Tibial nerve (tissue), 4 donors: Measurements from ENCODE around the gene DLGAP1.

ENCODE experiments used
- CTCF ChIP-seq, 5 experiments: fragments of 200-600 bp in 3 of 5; fragments of 450-650 bp in 2 of 5; sonication (generic) in 3 of 5; IDR thresholded peaks; one replicate each; pipeline ENCODE4 v1.5.1; 2016 to 2019; ENCODE audit warnings: antibody characterized with exemption in 5 of 5, mild to moderate bottlenecking in 3 of 5, moderate library complexity in 2 of 5
- EP300 ChIP-seq, 2 donors: sonication (generic); formaldehyde crosslinking; IDR thresholded peaks; one replicate each; pipeline ENCODE4 v1.6.1; 2017; ENCODE audit warnings: antibody characterized with exemption in 2 of 2, mild to moderate bottlenecking in 1 of 2
- POLR2A ChIP-seq, 2 donors: fragments of 450-650 bp; IDR thresholded peaks; one replicate each; pipeline ENCODE4 v1.6.1; 2017; ENCODE audit warnings: antibody characterized with exemption in 2 of 2, mild to moderate bottlenecking in 2 of 2, moderate library complexity in 2 of 2

DNA sequence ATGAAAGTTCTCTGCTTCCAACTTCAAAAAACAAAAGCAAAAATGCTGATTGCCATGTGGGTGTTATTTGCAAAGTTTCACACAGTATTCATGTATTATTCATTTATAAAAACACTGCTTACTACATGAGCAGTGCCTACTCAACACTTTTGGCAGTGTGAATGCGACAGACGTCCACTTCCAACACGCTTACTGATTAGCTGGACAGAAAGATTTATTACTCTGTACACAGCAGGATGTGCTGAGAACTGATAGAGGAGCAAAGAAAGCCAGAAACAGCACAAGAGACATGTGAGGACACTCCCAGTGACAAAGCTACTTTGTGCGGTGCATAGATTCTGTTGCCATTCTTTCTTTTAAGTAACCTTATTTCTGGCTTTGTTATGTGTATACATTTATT, 258.8 kb downstream of the DLGAP1 start:
- no peak for TF ChIP-seq CTCF (IDR thresholded peaks at IDR 0.05)
- no peak for TF ChIP-seq POLR2A (IDR thresholded peaks at IDR 0.05)
- no peak for TF ChIP-seq EP300 (IDR thresholded peaks at IDR 0.05)
